GM23248 (cell line): ENCODE measurements around the gene RNFT2. TPM values are rescaled to one million over a fixed set of nuclear protein-coding genes. Genes with fewer than 3 reads are reported as not detected.

Experiments used
- DNase-seq: peaks from one replicate; pipeline ENCODE4 v3.0.0-alpha.2; 2015
- H2AFZ ChIP-seq: fragments of 200-600 bp; sonication (generic); 2 replicates; pipeline ENCODE4 v1.6.1; 2016; ENCODE audit warnings: antibody characterized with exemption
- H3F3A ChIP-seq: fragments of 200-600 bp; sonication (generic); 2 replicates; pipeline ENCODE4 v1.6.1; 2016; ENCODE audit warnings: mild to moderate bottlenecking, antibody characterized with exemption, mixed run types; ENCODE audit not compliant: insufficient read depth
- H3K27ac ChIP-seq: fragments of 200-600 bp; sonication (generic); 2 replicates; pipeline ENCODE4 v1.5.1; 2016; ENCODE audit warnings: mild to moderate bottlenecking
- H3K27me3 ChIP-seq: fragments of 200-600 bp; sonication (generic); replicated peaks from 2 replicates; pipeline ENCODE4 v1.6.1; 2016; ENCODE audit warnings: mild to moderate bottlenecking; ENCODE audit not compliant: insufficient read depth
- H3K36me3 ChIP-seq: fragments of 200-600 bp; sonication (generic); 2 replicates; pipeline ENCODE4 v1.6.1; 2016; ENCODE audit warnings: low read depth, mild to moderate bottlenecking
- H3K4me1 ChIP-seq: fragments of 200-600 bp; sonication (generic); 2 replicates; pipeline ENCODE4 v1.6.1; 2016; ENCODE audit warnings: mild to moderate bottlenecking; ENCODE audit not compliant: insufficient read depth
- H3K4me2 ChIP-seq: fragments of 200-600 bp; sonication (generic); one replicate; pipeline ENCODE4 v1.6.1; 2016; ENCODE audit warnings: mild to moderate bottlenecking; ENCODE audit not compliant: unreplicated experiment
- H3K4me3 ChIP-seq: fragments of 200-600 bp; sonication (generic); 2 replicates; pipeline ENCODE4 v1.5.1; 2016; ENCODE audit warnings: mild to moderate bottlenecking
- H3K79me2 ChIP-seq: fragments of 200-600 bp; sonication (generic); 2 replicates; pipeline ENCODE4 v1.6.1; 2016; ENCODE audit warnings: mild to moderate bottlenecking; ENCODE audit not compliant: insufficient read depth
- H3K9ac ChIP-seq: fragments of 200-600 bp; sonication (generic); 2 replicates; pipeline ENCODE4 v1.6.1; 2016; ENCODE audit warnings: mild to moderate bottlenecking
- H3K9me2 ChIP-seq: fragments of 200-600 bp; sonication (generic); 2 replicates; pipeline ENCODE4 v1.6.1; 2016; ENCODE audit warnings: mixed run types, mild to moderate bottlenecking, moderate library complexity; ENCODE audit not compliant: insufficient read depth
- H3K9me3 ChIP-seq: fragments of 200-600 bp; sonication (generic); one replicate; pipeline ENCODE4 v1.6.1; 2017; ENCODE audit warnings: low read depth
- H4K20me1 ChIP-seq: fragments of 200-600 bp; sonication (generic); 2 replicates; pipeline ENCODE4 v1.6.0; 2016; ENCODE audit not compliant: insufficient read depth
- EZH2 ChIP-seq: fragments of 200-600 bp; sonication (generic); IDR thresholded peaks from 2 replicates; pipeline ENCODE4 v1.6.1; 2018; ENCODE audit warnings: antibody characterized with exemption, mild to moderate bottlenecking; ENCODE audit not compliant: insufficient read depth, poor library complexity, severe bottlenecking
- EZH2phosphoT487 ChIP-seq: fragments of 200-600 bp; sonication (generic); IDR thresholded peaks from 2 replicates; pipeline ENCODE4 v1.6.1; 2018; ENCODE audit warnings: antibody characterized with exemption, moderate library complexity, mild to moderate bottlenecking, low read depth; ENCODE audit not compliant: insufficient read depth
- WGBS, 2 experiments: methylation state at CpG; one replicate each; pipeline ENCODE4 v1.1.6; 2015 to 2017; ENCODE audit warnings: low lambda C conversion rate in 2 of 2, low coverage in 1 of 2; ENCODE audit errors: missing lambda C conversion rate in 2 of 2; 5-methylcytosine and 5-hydroxymethylcytosine counted together
- in situ Hi-C: fragments of 300-500 bp; cut with MboI; formaldehyde crosslinking; loops from 2 replicates; pipeline ENCODE4 v1.15.0; 2020
- polyA plus RNA-seq: library from polyadenylated mRNA; unstranded; fragments of >200 nt; fragmentation: Nextera tagmentation; extraction: Ambion mirVana; gene quantifications from 2 replicates; pipeline ENCODE4 v1.2.1, GENCODE V29; 2016
- total RNA-seq: library from RNA; depleted of rRNA; stranded (reverse); fragments of >200 nt; shearing (Covaris generic); gene quantifications from 2 replicates; pipeline ENCODE4 v1.2.3, GENCODE V29; 2014

The RNFT2 gene
- total and polyA plus RNA-seq, 2 experiments from 2014 or later: 0.24 to 0.43 TPM

GRCh38 chr12:116761499-116761898 lies 23.4 kb downstream of the RNFT2 start:
- no peak for TF ChIP-seq EZH2
- TF ChIP-seq EZH2phosphoT487: no peak
- in situ Hi-C loops: no loop called here
- DNase-seq: no peak

GRCh38 chr12:116765271-116765670 lies 27.2 kb downstream of the RNFT2 start:
- H3K9ac ChIP-seq: no peak overlapping the region
- in situ Hi-C loops: no loop called here
- no peaks in the 10 kb centered on the region for H3K27me3 ChIP-seq
- H3K4me2 ChIP-seq: no peak overlapping the region
- no peak for DNase-seq
- TF ChIP-seq EZH2 (no peak), EZH2phosphoT487 (no peak)
- H3K9me3 ChIP-seq: no peaks in the 10 kb centered on the region
- 30% methylated on average over 5 of the region's 5 CpGs for WGBS, 2 experiments
- H3K4me3 ChIP-seq: no peak overlapping the region
- no peaks in the 10 kb centered on the region for H3K36me3 ChIP-seq
- no peak overlapping the region for H2AFZ ChIP-seq
- H3K79me2 ChIP-seq: no peaks in the 10 kb centered on the region
- no peaks in the 10 kb centered on the region for H4K20me1 ChIP-seq
- no peaks in the 10 kb centered on the region for H3K9me2 ChIP-seq
- H3F3A ChIP-seq: no peaks in the 10 kb centered on the region
- H3K4me1 ChIP-seq: no peaks in the 10 kb centered on the region
- no peak overlapping the region for H3K27ac ChIP-seq

More at GRCh38 chr12:116761499-116761898, 23.4 kb downstream of the RNFT2 start:
- WGBS, 2 experiments: 74 to 76% methylated on average over 4 of the region's 4 CpGs
- no peaks in the 10 kb centered on the region for H4K20me1 ChIP-seq
- H3K79me2 ChIP-seq: no peaks in the 10 kb centered on the region
- no peak overlapping the region for H3K9ac ChIP-seq
- no peak overlapping the region for H3K27ac ChIP-seq
- H3K9me2 ChIP-seq: no peaks in the 10 kb centered on the region
- no peak overlapping the region for H3K4me3 ChIP-seq
- H2AFZ ChIP-seq: no peak overlapping the region
- no peaks in the 10 kb centered on the region for H3K27me3 ChIP-seq
- H3K4me2 ChIP-seq: no peak overlapping the region
- H3F3A ChIP-seq: no peaks in the 10 kb centered on the region
- no peaks in the 10 kb centered on the region for H3K9me3 ChIP-seq
- H3K36me3 ChIP-seq: no peaks in the 10 kb centered on the region
- no peaks in the 10 kb centered on the region for H3K4me1 ChIP-seq

GRCh38 chr12:116766285-116766684 lies 28.2 kb downstream of the RNFT2 start:
- WGBS, 2 experiments: 84 to 90% methylated on average over 3 of the region's 3 CpGs
- no peaks in the 10 kb centered on the region for H3K4me1 ChIP-seq
- no peaks in the 10 kb centered on the region for H3K9me3 ChIP-seq
- H3K27me3 ChIP-seq: no peaks in the 10 kb centered on the region
- DNase-seq: no peak
- H3K36me3 ChIP-seq: no peaks in the 10 kb centered on the region
- no peaks in the 10 kb centered on the region for H3K79me2 ChIP-seq
- no peaks in the 10 kb centered on the region for H3F3A ChIP-seq
- H2AFZ ChIP-seq: no peak overlapping the region
- no peak overlapping the region for H3K4me2 ChIP-seq
- H3K9me2 ChIP-seq: no peaks in the 10 kb centered on the region
- no peaks in the 10 kb centered on the region for H4K20me1 ChIP-seq
- TF ChIP-seq EZH2 (no peak), EZH2phosphoT487 (no peak)
- in situ Hi-C loops: no loop called here
- no peak overlapping the region for H3K9ac ChIP-seq
- no peak overlapping the region for H3K27ac ChIP-seq
- no peak overlapping the region for H3K4me3 ChIP-seq

GRCh38 chr12:116766746-116767145 lies 28.6 kb downstream of the RNFT2 start:
- 41 to 61% methylated on average over 3 of the region's 3 CpGs for WGBS, 2 experiments

GRCh38 chr12:116771651-116772050 lies 33.5 kb downstream of the RNFT2 start:
- 26 to 32% methylated on average over 8 of the region's 8 CpGs for WGBS, 2 experiments
- Histone ChIP-seq H3K27ac (no peak overlapping the region), H3K79me2 (no peaks in the 10 kb centered on the region), H3K4me2 (no peak overlapping the region), H2AFZ (no peak overlapping the region), H3K9me3 (no peaks in the 10 kb centered on the region), H3K4me3 (no peak overlapping the region), H3K4me1 (no peaks in the 10 kb centered on the region), H3K27me3 (no peaks in the 10 kb centered on the region), H3K36me3 (no peaks in the 10 kb centered on the region), H3K9ac (no peak overlapping the region), H3K9me2 (no peaks in the 10 kb centered on the region), H4K20me1 (no peaks in the 10 kb centered on the region), H3F3A (no peaks in the 10 kb centered on the region)
- no peak for DNase-seq
- TF ChIP-seq EZH2phosphoT487 (no peak), EZH2 (no peak)
- in situ Hi-C loops: no loop called here

More at GRCh38 chr12:116766746-116767145, 28.6 kb downstream of the RNFT2 start:
- DNase-seq: no peak
- H3K79me2 ChIP-seq: no peaks in the 10 kb centered on the region
- TF ChIP-seq EZH2 (no peak), EZH2phosphoT487 (no peak)
- H2AFZ ChIP-seq: no peak overlapping the region
- no peaks in the 10 kb centered on the region for H3K36me3 ChIP-seq
- H3K27me3 ChIP-seq: no peaks in the 10 kb centered on the region
- H3K4me1 ChIP-seq: no peaks in the 10 kb centered on the region
- no peaks in the 10 kb centered on the region for H3F3A ChIP-seq
- no peaks in the 10 kb centered on the region for H3K9me2 ChIP-seq
- no peaks in the 10 kb centered on the region for H3K9me3 ChIP-seq
- H3K27ac ChIP-seq: no peak overlapping the region
- no peak overlapping the region for H3K9ac ChIP-seq
- no peaks in the 10 kb centered on the region for H4K20me1 ChIP-seq
- in situ Hi-C loops: no loop called here
- no peak overlapping the region for H3K4me2 ChIP-seq
- no peak overlapping the region for H3K4me3 ChIP-seq
